ENCODE data around the gene SMARCD3. TPM values are rescaled to one million over a fixed set of nuclear protein-coding genes. Genes with fewer than 3 reads are reported as not detected.

The SMARCD3 gene
- total RNA-seq, 1 donor from 2014 or later = 50.7 TPM

DNA sequence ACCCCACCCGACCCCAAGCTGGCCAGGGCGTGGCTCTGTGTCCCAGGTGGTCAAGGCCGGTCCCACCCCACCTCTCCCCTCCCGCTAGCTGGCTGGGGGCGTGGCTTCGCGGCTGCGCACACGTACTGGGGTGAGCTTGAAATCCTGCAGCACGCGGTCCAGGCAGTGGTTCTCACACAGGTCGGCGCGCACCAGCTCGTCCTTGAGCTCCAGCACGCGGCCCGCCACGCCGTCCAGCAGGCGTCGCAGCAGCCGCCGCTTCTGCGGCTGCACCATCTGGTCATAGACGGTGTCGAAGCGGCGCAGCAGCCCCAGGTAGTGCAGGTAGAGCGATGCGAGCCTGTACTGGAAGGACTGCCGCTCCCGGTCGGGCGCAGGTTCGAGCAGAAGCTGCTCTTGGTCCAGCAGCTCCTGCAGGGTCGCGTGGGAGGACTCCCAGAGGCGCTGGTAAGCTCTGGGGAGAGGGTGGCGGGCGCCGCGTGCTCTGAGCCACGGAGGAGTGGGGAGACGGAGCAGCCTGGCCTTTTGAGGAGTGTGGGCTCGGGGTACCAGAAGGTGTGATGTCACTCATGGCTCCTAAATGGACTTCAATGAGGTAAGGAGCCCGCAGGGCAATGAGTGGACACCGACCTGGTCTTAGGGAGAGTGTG, 44.0 kb downstream of the SMARCD3 start:
- Mint-ChIP-seq H3K9me3 (no peaks in the 10 kb centered on the region), H3K4me1 (no peaks in the 10 kb centered on the region), H3K4me3 (no peak overlapping the region), H3K27ac (ENCODE audit: unreplicated experiment) (no peak overlapping the region), H3K36me3 (ENCODE audit: low read depth) (no peaks in the 10 kb centered on the region), H3K27me3 (ENCODE audit: low read depth) (peaks cover 13% of the 10 kb centered on the region)
- TF ChIP-seq, protein P1, sequence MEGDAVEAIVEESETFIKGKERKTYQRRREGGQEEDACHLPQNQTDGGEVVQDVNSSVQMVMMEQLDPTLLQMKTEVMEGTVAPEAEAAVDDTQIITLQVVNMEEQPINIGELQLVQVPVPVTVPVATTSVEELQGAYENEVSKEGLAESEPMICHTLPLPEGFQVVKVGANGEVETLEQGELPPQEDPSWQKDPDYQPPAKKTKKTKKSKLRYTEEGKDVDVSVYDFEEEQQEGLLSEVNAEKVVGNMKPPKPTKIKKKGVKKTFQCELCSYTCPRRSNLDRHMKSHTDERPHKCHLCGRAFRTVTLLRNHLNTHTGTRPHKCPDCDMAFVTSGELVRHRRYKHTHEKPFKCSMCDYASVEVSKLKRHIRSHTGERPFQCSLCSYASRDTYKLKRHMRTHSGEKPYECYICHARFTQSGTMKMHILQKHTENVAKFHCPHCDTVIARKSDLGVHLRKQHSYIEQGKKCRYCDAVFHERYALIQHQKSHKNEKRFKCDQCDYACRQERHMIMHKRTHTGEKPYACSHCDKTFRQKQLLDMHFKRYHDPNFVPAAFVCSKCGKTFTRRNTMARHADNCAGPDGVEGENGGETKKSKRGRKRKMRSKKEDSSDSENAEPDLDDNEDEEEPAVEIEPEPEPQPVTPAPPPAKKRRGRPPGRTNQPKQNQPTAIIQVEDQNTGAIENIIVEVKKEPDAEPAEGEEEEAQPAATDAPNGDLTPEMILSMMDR (conservative IDR thresholded peaks at IDR 0.05) = no peak
- DNase-seq (ENCODE audit: low read depth, low spot score) = no peak

DNA sequence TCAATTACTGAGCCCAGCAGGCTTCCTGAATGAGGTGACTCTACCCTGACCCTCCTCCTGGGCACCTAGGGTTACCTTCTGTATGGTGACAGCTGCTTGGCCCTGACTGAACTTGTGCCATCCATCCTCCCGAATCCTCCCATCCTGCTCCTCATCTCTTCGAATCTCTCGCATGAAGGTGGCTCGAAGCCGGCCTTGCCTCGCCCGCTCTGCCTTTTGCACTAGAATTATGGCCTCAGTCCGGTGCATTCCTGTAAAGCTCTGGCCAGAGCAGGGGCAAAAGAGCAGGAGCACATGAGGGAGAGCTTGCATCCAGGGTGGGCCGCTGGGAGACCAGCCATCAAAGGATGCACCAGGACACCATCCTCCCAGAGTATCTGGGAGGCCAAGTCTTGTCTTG, 45.7 kb downstream of the SMARCD3 start:
- H3K4me3 Mint-ChIP-seq = no peak overlapping the region
- TF ChIP-seq, protein P1 (conservative IDR thresholded peaks at IDR 0.05) = no peak
- DNase-seq (ENCODE audit: low read depth, low spot score) = no peak
- H3K9me3 Mint-ChIP-seq = no peaks in the 10 kb centered on the region
- peak overlapping the region; percentile 57 for H3K27ac Mint-ChIP-seq (ENCODE audit: unreplicated experiment)
- H3K4me1 Mint-ChIP-seq = no peaks in the 10 kb centered on the region
- H3K36me3 Mint-ChIP-seq (ENCODE audit: low read depth) = no peaks in the 10 kb centered on the region
- peaks cover 10% of the 10 kb centered on the region for H3K27me3 Mint-ChIP-seq (ENCODE audit: low read depth)

DNA sequence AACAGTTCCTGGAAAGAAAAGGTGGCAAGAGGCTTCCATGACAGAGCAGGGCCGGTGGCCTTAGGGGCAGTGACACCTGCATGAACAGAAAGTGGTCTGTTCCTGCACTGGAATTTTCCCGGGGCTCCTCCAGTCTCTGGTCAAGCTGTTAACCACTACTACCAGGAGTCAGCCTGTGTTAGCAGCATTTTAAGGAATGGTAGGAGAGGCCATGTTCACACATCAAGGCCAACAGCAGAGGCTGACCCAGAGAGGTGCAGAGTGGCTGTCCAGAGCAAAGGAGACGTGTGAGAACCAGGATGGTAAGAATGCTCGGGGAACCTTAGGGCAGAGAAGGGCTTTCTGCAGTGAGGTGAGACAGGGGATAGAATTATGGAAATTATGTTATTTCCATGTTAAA, 46.7 kb downstream of the SMARCD3 start:
- H3K36me3 Mint-ChIP-seq (ENCODE audit: low read depth) = no peaks in the 10 kb centered on the region
- H3K4me3 Mint-ChIP-seq = no peak overlapping the region
- H3K9me3 Mint-ChIP-seq = no peaks in the 10 kb centered on the region
- DNase-seq (ENCODE audit: low read depth, low spot score) = no peak
- TF ChIP-seq, protein P1 (conservative IDR thresholded peaks at IDR 0.05) = no peak
- H3K27ac Mint-ChIP-seq (ENCODE audit: unreplicated experiment) = no peak overlapping the region
- peaks cover 10% of the 10 kb centered on the region for H3K27me3 Mint-ChIP-seq (ENCODE audit: low read depth)
- H3K4me1 Mint-ChIP-seq = no peaks in the 10 kb centered on the region

DNA sequence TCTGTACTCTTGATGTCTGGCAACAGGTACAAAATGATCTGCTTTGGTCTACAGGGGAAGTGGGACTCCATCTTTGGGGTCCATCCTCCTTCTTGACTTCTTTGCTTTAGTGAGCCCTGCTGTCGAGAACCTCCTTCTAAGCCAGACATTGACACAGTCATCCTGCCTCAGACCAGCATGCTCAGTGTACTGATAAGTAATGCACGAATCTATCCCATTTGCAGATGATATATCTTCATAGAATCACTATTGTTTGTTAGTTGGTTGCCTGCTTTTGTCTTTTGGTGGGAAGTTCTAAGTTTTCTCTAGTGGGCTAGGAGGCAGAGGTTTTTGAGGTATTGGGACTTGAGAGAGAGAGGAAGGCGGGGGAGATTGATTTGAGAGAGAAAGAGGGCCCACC, 47.1 kb downstream of the SMARCD3 start:
- Mint-ChIP-seq H3K9me3 (no peaks in the 10 kb centered on the region), H3K4me1 (no peaks in the 10 kb centered on the region), H3K4me3 (no peak overlapping the region), H3K36me3 (ENCODE audit: low read depth) (no peaks in the 10 kb centered on the region), H3K27me3 (ENCODE audit: low read depth) (peaks cover 8% of the 10 kb centered on the region), H3K27ac (ENCODE audit: unreplicated experiment) (no peak overlapping the region)
- TF ChIP-seq, protein P1 (conservative IDR thresholded peaks at IDR 0.05) = no peak
- no peak for DNase-seq (ENCODE audit: low read depth, low spot score)

DNA sequence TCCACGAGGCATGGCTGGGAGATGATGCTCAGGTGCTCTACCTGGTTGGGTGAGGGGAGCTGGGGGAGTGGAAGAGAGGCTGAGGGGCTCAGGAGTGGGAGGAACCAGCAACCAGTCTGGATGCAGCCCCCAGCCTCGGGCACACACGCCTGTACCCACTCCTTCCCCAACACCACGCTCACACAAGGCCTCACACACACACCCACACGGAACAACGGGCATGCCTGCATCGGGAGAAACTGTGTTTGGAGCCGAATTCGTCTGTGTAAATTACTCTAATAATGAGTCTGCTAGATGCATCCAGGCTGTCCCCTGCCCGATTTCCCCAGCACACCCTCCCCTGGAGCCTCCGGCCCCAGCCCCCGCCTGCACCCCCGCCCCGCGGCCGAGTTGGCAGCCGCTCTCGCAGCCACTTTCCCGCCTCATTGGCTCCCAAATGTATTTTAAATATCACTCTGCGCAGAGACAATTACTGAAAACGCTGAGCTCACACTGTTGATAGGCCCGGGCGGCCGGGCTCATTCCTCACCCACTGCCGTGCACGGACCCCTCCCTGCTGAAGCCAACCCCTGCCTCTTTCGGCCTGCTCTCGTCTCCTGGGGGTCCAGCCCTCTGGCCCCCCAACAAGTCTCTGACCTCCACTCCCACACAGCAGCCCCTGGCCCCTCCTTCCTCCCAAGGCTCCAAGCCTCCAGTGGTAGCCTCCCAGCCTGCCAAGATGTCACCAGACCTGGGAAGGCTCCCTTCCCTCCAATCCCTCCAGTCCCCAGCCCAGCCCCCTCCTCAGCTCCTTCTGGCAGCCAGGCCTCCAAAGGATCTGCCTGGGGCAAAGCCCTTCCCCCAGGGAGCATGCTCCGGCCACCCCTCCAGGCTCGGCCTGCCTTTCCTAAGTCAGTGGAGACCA, 49.3 kb downstream of the SMARCD3 start:
- DNase-seq (ENCODE audit: low read depth, low spot score) = no peak
- H3K36me3 Mint-ChIP-seq (ENCODE audit: low read depth) = no peaks in the 10 kb centered on the region
- no peaks in the 10 kb centered on the region for H3K4me1 Mint-ChIP-seq
- H3K27ac Mint-ChIP-seq (ENCODE audit: unreplicated experiment) = no peak overlapping the region
- no peaks in the 10 kb centered on the region for H3K9me3 Mint-ChIP-seq
- TF ChIP-seq, protein P1 (conservative IDR thresholded peaks at IDR 0.05) = no peak
- H3K4me3 Mint-ChIP-seq = no peak overlapping the region
- peaks cover 13% of the 10 kb centered on the region for H3K27me3 Mint-ChIP-seq (ENCODE audit: low read depth)
